C4-2B (cell line): Measurements from ENCODE around the gene CYSTM1.

ENCODE experiments used
- H3K27ac ChIP-seq: fragments of 450-650 bp; 2 replicates; pipeline ENCODE4 v1.5.1; 2017
- ZFX ChIP-seq: fragments of 450-650 bp; IDR thresholded peaks from 2 replicates; pipeline ENCODE4 v1.6.1; 2017
- TF ChIP-seq, protein P1 (sequence below): fragments of 450-650 bp; conservative IDR thresholded peaks from 2 replicates; pipeline ENCODE4 v1.5.1; 2017; ENCODE audit warnings: mild to moderate bottlenecking

CYSTM1 gene

DNA sequence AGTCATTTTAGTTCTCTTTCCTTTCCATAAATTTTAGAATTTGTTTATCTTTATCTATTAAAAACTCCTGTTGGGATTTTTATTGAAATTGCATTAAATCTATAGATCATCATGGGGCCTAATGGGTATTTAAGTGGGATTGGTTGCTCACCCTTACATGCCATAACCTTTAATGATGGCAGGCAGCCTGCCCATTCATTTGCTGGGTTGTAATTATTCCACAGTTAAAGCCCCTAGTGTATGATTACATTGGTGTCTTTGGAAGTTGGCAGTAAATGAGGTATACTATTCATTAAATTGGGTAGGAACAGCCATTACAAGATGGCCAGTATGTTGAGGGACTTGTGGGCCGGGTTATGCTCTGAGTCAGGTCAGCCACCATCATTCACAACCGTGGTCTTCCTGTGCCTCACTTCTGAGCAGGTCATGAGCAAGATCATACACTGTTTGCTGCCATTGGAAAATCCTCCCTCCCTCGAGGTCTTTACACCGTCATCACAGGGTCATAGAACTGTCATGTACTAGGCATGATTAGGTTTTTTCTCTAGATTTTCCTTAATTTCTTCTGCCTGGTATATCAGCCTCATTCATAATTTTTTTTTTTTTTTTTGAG lies 59.5 kb downstream of the CYSTM1 start:
- no peak overlapping the region for H3K27ac ChIP-seq
- TF ChIP-seq, protein P1, sequence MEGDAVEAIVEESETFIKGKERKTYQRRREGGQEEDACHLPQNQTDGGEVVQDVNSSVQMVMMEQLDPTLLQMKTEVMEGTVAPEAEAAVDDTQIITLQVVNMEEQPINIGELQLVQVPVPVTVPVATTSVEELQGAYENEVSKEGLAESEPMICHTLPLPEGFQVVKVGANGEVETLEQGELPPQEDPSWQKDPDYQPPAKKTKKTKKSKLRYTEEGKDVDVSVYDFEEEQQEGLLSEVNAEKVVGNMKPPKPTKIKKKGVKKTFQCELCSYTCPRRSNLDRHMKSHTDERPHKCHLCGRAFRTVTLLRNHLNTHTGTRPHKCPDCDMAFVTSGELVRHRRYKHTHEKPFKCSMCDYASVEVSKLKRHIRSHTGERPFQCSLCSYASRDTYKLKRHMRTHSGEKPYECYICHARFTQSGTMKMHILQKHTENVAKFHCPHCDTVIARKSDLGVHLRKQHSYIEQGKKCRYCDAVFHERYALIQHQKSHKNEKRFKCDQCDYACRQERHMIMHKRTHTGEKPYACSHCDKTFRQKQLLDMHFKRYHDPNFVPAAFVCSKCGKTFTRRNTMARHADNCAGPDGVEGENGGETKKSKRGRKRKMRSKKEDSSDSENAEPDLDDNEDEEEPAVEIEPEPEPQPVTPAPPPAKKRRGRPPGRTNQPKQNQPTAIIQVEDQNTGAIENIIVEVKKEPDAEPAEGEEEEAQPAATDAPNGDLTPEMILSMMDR = no peak
- TF ChIP-seq ZFX = no peak

DNA sequence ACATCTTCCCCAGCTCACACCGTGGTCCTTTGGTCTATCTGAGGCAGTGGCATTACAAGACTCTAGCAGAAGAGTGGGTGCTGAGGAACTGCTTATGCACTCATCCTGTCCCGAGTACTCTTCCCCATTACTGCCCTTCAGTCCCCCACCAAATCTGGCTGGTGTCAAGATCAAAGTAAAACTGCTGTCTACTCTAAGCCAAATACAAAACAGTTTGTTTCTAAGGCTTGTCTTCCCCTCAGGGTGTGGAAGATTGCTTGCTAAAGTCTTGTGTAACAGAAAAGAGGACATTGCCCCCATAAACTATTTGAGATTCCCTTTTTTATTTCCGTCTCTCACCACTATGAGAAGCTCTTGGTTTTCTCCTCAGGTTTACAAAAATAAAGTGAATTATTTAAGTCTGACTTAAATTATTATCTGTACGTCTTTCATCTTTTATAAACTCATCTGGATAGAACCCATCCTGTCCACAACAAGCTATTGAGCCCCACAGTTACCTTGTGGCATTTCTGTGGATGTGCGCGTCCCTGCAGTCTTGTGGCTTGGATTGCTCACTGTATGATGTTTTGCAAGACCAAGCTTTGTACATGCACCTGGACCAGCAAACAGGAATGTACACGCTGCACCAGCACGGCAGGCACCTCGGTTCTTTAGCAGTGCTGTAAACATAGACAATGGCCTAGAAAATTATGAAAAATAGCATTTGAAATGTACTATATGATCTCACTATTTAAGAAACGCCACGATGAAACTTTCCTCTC lies 61.0 kb downstream of the CYSTM1 start:
- TF ChIP-seq ZFX = no peak
- TF ChIP-seq, protein P1 = no peak
- no peak overlapping the region for H3K27ac ChIP-seq

DNA sequence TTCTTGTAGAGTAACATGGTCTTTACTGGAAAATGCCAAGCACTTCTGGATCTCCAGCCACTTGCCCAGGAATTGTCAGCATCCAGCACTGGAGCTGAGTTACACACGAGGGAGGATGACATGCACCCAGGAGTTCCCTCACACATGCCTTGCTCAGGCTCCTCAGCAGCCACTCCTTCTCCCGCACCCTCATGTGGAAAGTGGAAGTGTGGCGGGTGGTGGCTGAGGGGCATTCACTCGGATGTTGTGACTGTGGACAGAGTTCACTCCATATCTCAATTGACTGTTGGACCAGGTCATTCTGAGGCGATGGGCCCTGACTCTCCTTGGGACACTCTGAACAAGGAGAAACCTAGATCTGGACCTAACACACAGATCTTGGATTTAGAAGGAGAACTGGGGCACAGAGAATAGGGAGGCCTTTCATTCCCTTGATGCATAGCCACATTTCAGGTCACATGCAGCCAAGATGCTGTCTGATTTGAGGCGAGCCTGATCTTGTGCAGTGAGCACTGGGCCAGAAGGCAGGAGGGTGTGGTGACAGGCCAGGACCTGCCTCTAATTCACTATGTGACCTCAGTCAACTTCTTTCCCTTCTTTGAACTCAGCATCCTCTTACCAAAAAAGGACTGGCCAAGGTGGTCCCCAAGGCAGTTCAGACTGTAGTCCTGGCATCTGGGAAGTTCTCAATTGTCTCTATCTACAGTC lies 62.1 kb downstream of the CYSTM1 start:
- no peak for TF ChIP-seq ZFX
- TF ChIP-seq, protein P1 = no peak
- no peak overlapping the region for H3K27ac ChIP-seq

DNA sequence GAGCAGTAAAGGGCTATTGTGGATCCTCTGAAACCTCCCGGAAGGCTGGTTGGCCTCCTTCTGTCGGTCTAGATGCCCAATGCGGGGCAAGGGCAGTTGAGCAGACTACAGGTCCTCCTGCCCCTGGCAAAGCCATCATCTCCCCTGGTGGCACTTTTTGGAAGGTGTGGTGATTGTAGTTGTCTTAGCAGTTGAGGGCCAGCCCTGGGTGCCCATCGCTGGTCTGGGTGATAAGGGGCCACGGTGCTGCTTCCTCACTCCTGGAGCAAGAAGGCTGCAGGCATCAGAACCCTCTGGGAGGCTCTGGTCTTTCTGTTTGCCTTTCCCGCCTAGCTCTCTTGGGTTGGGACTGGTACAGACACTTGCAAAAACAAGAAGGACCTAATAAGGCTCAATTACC lies 63.8 kb downstream of the CYSTM1 start:
- no peak for TF ChIP-seq ZFX
- TF ChIP-seq, protein P1 = no peak
- no peak overlapping the region for H3K27ac ChIP-seq

DNA sequence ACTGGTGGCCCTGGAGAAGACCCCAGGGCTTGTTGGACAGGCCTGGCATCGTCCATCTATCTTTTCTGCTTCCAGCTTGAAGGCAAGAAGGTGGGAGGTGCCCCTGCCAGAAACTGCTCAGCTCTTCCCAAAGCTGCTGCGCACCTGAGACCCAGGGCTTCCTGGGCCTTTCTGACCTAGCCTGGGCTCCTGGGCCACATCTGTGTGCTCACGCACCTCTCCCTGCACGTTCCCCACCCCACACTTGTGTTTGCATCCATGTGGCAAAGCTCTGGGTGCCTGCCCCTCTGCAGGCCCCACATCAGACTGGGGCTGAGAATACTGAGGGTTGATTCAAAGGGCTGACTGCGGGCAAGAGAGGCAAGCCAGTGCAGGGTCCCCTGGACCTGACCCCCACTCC lies 64.5 kb downstream of the CYSTM1 start:
- TF ChIP-seq ZFX = no peak
- TF ChIP-seq, protein P1 = no peak

DNA sequence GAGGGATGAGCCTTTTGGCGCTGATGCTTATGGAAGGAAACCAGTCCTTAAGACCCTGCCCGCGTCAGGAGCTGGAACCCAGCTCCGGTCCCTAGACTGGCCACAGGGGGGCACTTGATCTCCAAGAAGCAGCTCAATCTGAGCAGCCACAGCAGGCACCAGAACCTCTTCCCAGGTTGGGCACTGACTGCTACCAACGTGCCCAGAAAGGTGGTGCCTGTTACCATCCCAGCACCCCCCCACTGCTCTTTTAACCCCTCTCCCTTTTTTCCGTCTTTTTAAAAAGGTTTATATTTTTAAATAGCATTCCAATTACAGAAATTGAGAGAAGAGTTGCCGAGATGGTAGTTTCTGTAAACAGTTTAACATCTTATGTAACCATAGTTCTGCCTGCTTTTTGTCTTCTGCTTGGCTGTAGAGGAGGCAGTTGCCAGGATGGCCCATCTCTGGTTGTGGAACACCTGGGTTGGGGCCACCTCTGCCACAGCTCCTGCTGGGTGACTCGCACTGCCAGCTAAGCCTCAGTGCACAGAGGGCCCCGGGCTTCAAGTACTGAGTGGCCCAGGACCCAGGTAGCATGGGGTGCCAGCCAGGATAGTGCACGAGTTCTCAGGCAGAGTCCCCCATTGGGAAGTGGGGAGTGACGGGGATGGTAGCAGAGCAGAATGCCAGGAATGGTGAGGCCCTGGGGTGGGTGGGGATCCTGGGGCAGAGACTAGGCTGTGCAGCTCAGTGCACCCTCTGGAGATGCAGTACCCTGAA lies 65.1 kb downstream of the CYSTM1 start:
- H3K27ac ChIP-seq = no peak overlapping the region
- no peak for TF ChIP-seq ZFX
- TF ChIP-seq, protein P1 = peak; percentile 87

More for the DNA sequence above, 64.5 kb downstream of the CYSTM1 start:
- no peak overlapping the region for H3K27ac ChIP-seq
